Liver (tissue), 9 donors: ENCODE data around the gene GRIA3. TPM values are rescaled to one million over a fixed set of nuclear protein-coding genes. Genes with fewer than 3 reads are reported as not detected.

Experiments
- DNase-seq: peaks from one replicate; pipeline ENCODE4 v3.0.0-alpha.2; 2017; ENCODE audit warnings: low spot score
- H3K27ac ChIP-seq, 2 donors: one replicate each; pipeline ENCODE4 v1.7.0; 2013; ENCODE audit warnings: inconsistent platforms in 2 of 2, low read length in 2 of 2, control low read depth in 1 of 2, low read depth in 1 of 2, mild to moderate bottlenecking in 1 of 2
- H3K27me3 ChIP-seq, 4 donors: one replicate each; pipeline versions ENCODE4 v1.6.1 to v1.7.0; 2013; ENCODE audit warnings: low read length in 3 of 4, inconsistent platforms in 1 of 4, mild to moderate bottlenecking in 1 of 4, moderate library complexity in 1 of 4; ENCODE audit not compliant: control insufficient read depth in 4 of 4, insufficient read depth in 4 of 4
- H3K36me3 ChIP-seq, 4 donors: one replicate each; pipeline versions ENCODE4 v1.6.1 to v1.7.0; 2013; ENCODE audit warnings: low read length in 3 of 4, mild to moderate bottlenecking in 3 of 4, low read depth in 1 of 4, moderate library complexity in 1 of 4; ENCODE audit not compliant: control insufficient read depth in 4 of 4, insufficient read depth in 3 of 4
- H3K4me1 ChIP-seq, 4 donors: one replicate each; pipeline versions ENCODE4 v1.6.1 to v1.7.0; 2013; ENCODE audit warnings: low read length in 3 of 4, mild to moderate bottlenecking in 3 of 4, moderate library complexity in 1 of 4; ENCODE audit not compliant: control insufficient read depth in 4 of 4, insufficient read depth in 4 of 4
- H3K4me3 ChIP-seq, 3 donors: one replicate each; pipeline versions ENCODE4 v1.6.1 to v1.7.0; 2013; ENCODE audit warnings: low read length in 3 of 3, control low read depth in 1 of 3, low read depth in 1 of 3, mild to moderate bottlenecking in 1 of 3
- H3K9ac ChIP-seq, 2 donors: one replicate each; pipeline ENCODE4 v1.7.0; 2013; ENCODE audit warnings: low read length in 2 of 2, mild to moderate bottlenecking in 2 of 2, moderate library complexity in 2 of 2, control low read depth in 1 of 2, low read depth in 1 of 2
- H3K9me3 ChIP-seq, 4 donors: one replicate each; pipeline versions ENCODE4 v1.6.1 to v1.7.0; 2013; ENCODE audit warnings: low read length in 3 of 4; ENCODE audit not compliant: control insufficient read depth in 4 of 4
- CTCF ChIP-seq: fragments of 150-350 bp; IDR thresholded peaks from 2 replicates; pipeline ENCODE4 v1.5.1; 2017; ENCODE audit warnings: improper control_type of control experiment, low read depth, low read length; ENCODE audit not compliant: missing input control
- EGR1 ChIP-seq, 2 donors: IDR thresholded peaks; 2 replicates each; pipeline ENCODE4 v1.6.1; 2016 to 2018; ENCODE audit warnings: antibody characterized with exemption in 2 of 2, low read depth in 2 of 2
- FOXA2 ChIP-seq: IDR thresholded peaks from 2 replicates; pipeline ENCODE4 v1.6.1; 2016; ENCODE audit warnings: antibody characterized with exemption
- GABPA ChIP-seq, 2 donors: IDR thresholded peaks in 1 of 2; conservative IDR thresholded peaks in 1 of 2; 2 replicates each; pipeline ENCODE4 v1.6.1; 2016; ENCODE audit warnings: antibody characterized with exemption in 2 of 2, mild to moderate bottlenecking in 1 of 2, moderate library complexity in 1 of 2
- HNF4A ChIP-seq, 2 donors: conservative IDR thresholded peaks; 2 replicates each; pipeline ENCODE4 v1.6.1; 2016; ENCODE audit warnings: antibody characterized with exemption in 2 of 2, mild to moderate bottlenecking in 2 of 2
- HNF4G ChIP-seq: IDR thresholded peaks from 2 replicates; pipeline ENCODE4 v1.6.1; 2016; ENCODE audit warnings: antibody characterized with exemption
- NR2F2 ChIP-seq: IDR thresholded peaks from 2 replicates; pipeline ENCODE4 v1.6.1; 2016; ENCODE audit warnings: antibody characterized with exemption
- RAD21 ChIP-seq, 2 donors: IDR thresholded peaks; 2 replicates each; pipeline ENCODE4 v1.6.1; 2016; ENCODE audit warnings: antibody characterized with exemption in 2 of 2, mild to moderate bottlenecking in 2 of 2
- SP1 ChIP-seq: IDR thresholded peaks from 2 replicates; pipeline ENCODE4 v1.6.1; 2018; ENCODE audit warnings: antibody characterized with exemption, mild to moderate bottlenecking
- TAF1 ChIP-seq: conservative IDR thresholded peaks from 2 replicates; pipeline ENCODE4 v1.6.1; 2016; ENCODE audit warnings: antibody characterized with exemption, mild to moderate bottlenecking
- YY1 ChIP-seq: IDR thresholded peaks from 2 replicates; pipeline ENCODE4 v1.6.1; 2016; ENCODE audit warnings: antibody characterized with exemption, mild to moderate bottlenecking
- ZBTB33 ChIP-seq: IDR thresholded peaks from 2 replicates; pipeline ENCODE4 v1.6.1; 2016; ENCODE audit warnings: antibody characterized with exemption
- WGBS: extraction: QIAGEN DNeasy Blood & Tissue Kit; methylation state at CpG from one replicate; pipeline ENCODE4 v1.1.7; 2013; 5-methylcytosine and 5-hydroxymethylcytosine counted together
- polyA plus RNA-seq, 2 donors: library from polyadenylated mRNA; stranded (reverse) in 1 of 2; unstranded in 1 of 2; fragments of 200-250 nt in 1 of 2; fragments of >200 nt in 1 of 2; fragmentation: Nextera tagmentation in 1 of 2; extraction: Ambion mirVana in 1 of 2; gene quantifications; one replicate each; pipeline versions ENCODE4 v1.2.1 to v1.2.3, GENCODE V29; 2013 to 2015
- total RNA-seq, 2 donors: library from RNA; depleted of rRNA; stranded (reverse); fragments of >200 nt; gene quantifications; one replicate each; pipeline ENCODE4 v1.2.3, GENCODE V29; 2014
- TF ChIP-seq, protein P1 (sequence below): IDR thresholded peaks from 2 replicates; pipeline ENCODE4 v1.6.1; 2016; ENCODE audit warnings: antibody characterized with exemption
- TF ChIP-seq, protein P2 (sequence below): IDR thresholded peaks from 2 replicates; pipeline ENCODE4 v1.6.1; 2016; ENCODE audit warnings: antibody characterized with exemption, mild to moderate bottlenecking
- donor health status: healthy.
- donor health status: healthy.
- donor health status: healthy.
- donor health status: healthy.
- donor health status: healthy.

Gene GRIA3
- total and polyA plus RNA-seq, 4 donors: 1.5 to 3.4 (median 2.9) TPM

DNA sequence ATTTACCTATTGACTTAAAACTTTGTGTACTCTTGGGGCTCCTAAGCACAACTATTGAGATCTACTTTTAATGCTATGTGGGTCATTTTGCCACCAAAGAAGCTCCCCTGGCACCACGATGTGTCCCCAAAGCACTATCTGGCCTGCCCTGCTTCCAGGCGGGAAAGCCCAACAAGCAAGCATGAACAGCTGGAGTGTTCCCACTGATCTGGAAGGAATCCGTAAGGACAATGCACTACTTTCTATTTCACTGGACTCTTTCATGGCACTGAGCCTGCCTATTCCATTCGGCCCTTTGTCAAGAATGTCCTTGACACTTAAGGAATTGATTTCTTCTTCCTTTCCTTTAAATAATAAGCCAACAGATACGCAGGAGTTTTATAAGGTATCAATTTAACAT, 38.8 kb downstream of the GRIA3 start:
- TF ChIP-seq HNF4G: no peak
- no peak for TF ChIP-seq CTCF
- no peak for TF ChIP-seq EGR1 (IDR thresholded peaks at IDR 0.05; ENCODE audit: low read depth in 2 of 2)
- TF ChIP-seq, protein P1, sequence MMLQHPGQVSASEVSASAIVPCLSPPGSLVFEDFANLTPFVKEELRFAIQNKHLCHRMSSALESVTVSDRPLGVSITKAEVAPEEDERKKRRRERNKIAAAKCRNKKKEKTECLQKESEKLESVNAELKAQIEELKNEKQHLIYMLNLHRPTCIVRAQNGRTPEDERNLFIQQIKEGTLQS: no peak
- TF ChIP-seq RAD21 (IDR thresholded peaks at IDR 0.05): no peak
- TF ChIP-seq SP1: no peak
- no peak for TF ChIP-seq HNF4A (conservative IDR thresholded peaks at IDR 0.05)
- no peak for TF ChIP-seq ZBTB33
- TF ChIP-seq, protein P2, sequence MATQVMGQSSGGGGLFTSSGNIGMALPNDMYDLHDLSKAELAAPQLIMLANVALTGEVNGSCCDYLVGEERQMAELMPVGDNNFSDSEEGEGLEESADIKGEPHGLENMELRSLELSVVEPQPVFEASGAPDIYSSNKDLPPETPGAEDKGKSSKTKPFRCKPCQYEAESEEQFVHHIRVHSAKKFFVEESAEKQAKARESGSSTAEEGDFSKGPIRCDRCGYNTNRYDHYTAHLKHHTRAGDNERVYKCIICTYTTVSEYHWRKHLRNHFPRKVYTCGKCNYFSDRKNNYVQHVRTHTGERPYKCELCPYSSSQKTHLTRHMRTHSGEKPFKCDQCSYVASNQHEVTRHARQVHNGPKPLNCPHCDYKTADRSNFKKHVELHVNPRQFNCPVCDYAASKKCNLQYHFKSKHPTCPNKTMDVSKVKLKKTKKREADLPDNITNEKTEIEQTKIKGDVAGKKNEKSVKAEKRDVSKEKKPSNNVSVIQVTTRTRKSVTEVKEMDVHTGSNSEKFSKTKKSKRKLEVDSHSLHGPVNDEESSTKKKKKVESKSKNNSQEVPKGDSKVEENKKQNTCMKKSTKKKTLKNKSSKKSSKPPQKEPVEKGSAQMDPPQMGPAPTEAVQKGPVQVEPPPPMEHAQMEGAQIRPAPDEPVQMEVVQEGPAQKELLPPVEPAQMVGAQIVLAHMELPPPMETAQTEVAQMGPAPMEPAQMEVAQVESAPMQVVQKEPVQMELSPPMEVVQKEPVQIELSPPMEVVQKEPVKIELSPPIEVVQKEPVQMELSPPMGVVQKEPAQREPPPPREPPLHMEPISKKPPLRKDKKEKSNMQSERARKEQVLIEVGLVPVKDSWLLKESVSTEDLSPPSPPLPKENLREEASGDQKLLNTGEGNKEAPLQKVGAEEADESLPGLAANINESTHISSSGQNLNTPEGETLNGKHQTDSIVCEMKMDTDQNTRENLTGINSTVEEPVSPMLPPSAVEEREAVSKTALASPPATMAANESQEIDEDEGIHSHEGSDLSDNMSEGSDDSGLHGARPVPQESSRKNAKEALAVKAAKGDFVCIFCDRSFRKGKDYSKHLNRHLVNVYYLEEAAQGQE: no peak
- no peak for TF ChIP-seq TAF1
- TF ChIP-seq FOXA2: no peak
- Histone ChIP-seq H3K4me3 (no peak overlapping the region), H3K27me3 (no peaks in the 10 kb centered on the region), H3K36me3 (no peaks in the 10 kb centered on the region), H3K9ac (no peak overlapping the region), H3K4me1 (no peaks in the 10 kb centered on the region), H3K27ac (no peak overlapping the region), H3K9me3 (no peaks in the 10 kb centered on the region)
- 85% methylated on average over 5 of the region's 5 CpGs for WGBS
- DNase-seq: no peak

GRCh38 chrX:123223409-123223808, 39.3 kb downstream of the GRIA3 start:
- TF ChIP-seq NR2F2: no peak
- no peak for TF ChIP-seq CTCF
- TF ChIP-seq SP1: no peak
- TF ChIP-seq YY1: no peak
- no peak for TF ChIP-seq GABPA (IDR thresholded peaks at IDR 0.05 in 1 of 2, conservative IDR thresholded peaks at IDR 0.05 in 1 of 2)
- TF ChIP-seq HNF4G: no peak
- no peak for TF ChIP-seq EGR1 (IDR thresholded peaks at IDR 0.05; ENCODE audit: low read depth in 2 of 2)
- WGBS: 88% methylated on average over 1 of the region's 1 CpG
- Histone ChIP-seq H3K9ac (no peak overlapping the region), H3K9me3 (no peaks in the 10 kb centered on the region), H3K4me3 (no peak overlapping the region), H3K27me3 (no peaks in the 10 kb centered on the region), H3K36me3 (no peaks in the 10 kb centered on the region), H3K27ac (no peak overlapping the region), H3K4me1 (no peaks in the 10 kb centered on the region)
- DNase-seq: no peak
